Measurements from ENCODE around the gene REELD1.

REELD1 gene

DNA sequence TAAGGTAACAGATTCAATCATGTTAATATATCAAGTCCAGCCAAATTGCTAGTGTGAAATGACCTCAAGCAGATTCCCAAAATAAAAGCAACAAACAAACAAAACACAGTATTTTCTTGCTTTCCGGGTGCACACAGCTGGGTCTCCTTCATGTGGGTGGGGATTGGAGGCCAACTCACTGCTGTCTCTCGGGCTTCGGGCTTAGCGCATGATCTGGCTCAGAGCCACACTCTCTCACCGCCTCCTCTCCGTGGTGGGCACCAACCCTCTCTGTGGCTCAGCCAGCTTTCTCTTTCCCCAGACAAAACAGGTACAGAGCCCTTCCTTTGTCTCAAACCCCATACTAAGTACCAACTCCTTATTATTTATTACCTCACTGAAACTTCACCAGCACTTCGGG is 2.9 kb upstream of the REELD1 start:
- intact Hi-C loops (cut with DNase I) = no loop called here
- DNase-seq = peak in 1 of 42 donors; percentile 44

DNA sequence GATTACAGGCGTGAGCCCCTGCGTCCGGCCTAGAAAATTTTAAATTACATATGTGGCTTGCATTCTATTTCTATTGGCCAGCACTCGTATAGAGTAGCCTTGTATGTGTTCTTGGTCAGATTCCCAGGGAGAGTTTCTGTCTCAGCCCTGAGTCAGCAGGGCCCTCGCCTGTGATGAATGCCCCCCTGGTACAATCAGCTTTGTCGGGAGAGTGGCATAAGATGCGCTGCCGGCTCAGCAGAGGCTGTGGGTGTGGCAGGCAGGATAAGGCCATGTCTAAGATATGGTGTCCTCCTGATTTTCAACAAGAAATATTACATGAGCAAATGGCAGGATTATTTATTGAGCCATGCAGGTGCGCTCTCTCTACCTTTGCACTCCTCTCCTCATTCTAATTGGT is 1.6 kb upstream of the REELD1 start:
- no peak for DNase-seq
- intact Hi-C loops (cut with DNase I) = no loop called here

DNA sequence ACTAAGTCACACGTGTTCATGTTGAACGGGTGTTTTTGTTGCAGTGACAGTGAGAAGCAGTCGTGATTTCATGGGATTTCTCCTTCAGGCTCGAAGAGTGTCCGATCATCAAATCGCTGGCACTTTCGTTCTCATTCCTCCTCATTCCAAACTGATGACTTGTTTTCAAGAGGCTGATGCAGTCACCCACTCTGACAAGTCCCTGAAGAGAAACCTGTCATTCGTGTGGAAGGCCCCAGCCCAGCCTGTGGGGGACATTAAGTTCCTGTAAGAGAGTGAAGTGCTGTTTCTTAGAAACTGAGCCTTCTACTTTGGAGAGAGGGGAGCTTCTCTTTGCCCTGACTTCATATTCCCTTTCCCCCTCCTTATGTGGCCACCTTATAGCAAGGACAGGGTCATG is 8.0 kb downstream of the REELD1 start:
- intact Hi-C loops (cut with DNase I) = no loop called here
- DNase-seq = no peak

DNA sequence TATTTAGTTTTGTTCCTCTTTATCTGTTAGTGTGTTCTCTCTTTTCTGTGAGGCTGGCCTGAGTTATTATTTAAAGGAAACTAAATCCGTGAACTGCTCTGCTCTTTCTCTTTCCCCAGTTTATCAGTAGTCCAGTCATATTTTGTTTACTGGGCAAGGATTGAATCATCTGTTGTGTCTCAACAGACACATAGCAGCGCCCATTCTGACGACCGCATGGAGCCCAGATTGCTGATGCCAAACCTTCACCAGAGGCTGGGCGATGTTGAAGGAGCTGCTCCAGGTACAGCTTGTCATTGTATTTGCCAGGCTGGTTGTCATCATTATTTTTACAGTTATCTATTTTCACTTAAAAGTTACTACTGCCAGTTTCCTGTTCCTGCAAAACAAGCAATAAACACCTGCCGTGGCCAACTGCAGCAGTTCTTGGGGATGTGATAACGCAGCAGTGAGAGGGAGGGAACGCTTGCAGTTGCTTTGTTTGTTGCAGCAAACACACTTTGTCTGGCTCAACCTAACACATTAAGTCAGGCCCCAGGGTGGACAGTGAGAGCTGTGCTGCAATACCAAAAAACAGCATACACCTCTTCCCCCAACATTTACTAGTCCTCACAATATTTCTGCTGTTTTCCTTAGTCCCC is 10.1 kb downstream of the REELD1 start:
- peak in 2 of 42 donors; percentile 11 to 31 for DNase-seq

DNA sequence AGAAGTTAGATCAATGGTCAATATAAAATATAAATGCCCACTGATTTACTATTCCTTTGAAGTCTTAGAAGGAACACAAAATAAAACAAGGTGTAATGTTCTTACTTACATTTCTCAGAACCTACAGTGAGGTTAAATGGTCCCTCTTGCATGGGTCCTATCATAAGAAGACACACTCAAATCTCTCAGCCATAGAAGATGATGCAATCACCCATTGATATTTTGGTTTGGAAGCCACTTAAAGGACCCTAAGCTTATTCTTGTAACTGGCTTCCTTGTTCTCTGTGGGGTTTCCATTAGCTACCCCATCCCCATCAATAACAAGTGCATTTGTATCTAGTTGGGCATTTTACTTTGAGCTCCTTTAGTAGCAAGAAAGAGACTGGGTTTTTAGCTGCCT is 15.1 kb downstream of the REELD1 start:
- no peak for DNase-seq
- intact Hi-C loops (cut with DNase I) = no loop called here

More for the DNA sequence above, 10.1 kb downstream of the REELD1 start:
- intact Hi-C loops (cut with DNase I) = no loop called here

GRCh38 chr4:146232131-146232722 is 17.9 kb downstream of the REELD1 start:
- no peak for DNase-seq
- intact Hi-C loops (cut with DNase I) = no loop called here

- intact Hi-C loops (cut with DNase I) = no loop called here
- DNase-seq = no peak
These were observed 21.4 kb downstream of the REELD1 start for GRCh38 chr4:146235654-146236177.

DNA sequence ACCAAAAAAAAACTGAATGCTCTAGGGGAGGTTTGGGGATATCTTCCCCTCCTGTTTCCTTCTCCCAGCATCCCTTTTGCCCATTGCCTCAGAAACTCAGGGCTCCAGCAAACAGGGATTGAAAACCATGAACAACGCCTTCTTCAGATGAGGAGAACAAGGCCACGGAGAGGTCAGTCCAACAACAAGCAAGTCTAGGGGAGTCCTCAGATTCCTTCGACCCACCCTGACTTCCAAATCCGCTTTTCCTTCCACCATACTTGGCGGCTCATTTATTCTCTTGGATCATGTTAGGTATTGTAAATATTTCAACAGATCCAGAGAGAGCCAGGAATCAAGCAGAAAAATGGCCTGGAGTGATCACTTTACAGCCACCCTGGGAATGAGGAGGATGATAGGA is 21.9 kb downstream of the REELD1 start:
- DNase-seq = no peak
- intact Hi-C loops (cut with DNase I) = no loop called here

DNA sequence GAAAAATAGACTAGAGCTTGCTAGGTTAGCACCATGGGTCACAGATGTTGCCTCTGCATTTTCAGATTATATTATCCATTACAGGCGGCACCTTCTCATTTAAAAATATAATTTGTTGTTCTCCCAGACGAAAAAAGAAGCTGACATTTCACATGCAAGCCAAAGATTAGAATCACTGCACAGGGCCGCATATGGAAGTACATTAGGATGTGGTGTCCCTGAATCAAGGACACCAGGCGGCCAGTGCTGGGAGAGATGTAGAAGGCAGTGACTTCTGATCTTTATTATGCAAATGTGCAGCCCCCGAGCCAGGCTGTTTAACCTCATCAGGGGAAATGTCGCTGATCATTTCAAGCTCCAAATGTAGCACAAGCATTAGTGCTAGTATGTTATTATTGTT is 22.8 kb downstream of the REELD1 start:
- DNase-seq = no peak
- intact Hi-C loops (cut with DNase I) = no loop called here

- intact Hi-C loops (cut with DNase I) = no loop called here
These were observed 23.8 kb downstream of the REELD1 start for GRCh38 chr4:146238107-146238506.

DNA sequence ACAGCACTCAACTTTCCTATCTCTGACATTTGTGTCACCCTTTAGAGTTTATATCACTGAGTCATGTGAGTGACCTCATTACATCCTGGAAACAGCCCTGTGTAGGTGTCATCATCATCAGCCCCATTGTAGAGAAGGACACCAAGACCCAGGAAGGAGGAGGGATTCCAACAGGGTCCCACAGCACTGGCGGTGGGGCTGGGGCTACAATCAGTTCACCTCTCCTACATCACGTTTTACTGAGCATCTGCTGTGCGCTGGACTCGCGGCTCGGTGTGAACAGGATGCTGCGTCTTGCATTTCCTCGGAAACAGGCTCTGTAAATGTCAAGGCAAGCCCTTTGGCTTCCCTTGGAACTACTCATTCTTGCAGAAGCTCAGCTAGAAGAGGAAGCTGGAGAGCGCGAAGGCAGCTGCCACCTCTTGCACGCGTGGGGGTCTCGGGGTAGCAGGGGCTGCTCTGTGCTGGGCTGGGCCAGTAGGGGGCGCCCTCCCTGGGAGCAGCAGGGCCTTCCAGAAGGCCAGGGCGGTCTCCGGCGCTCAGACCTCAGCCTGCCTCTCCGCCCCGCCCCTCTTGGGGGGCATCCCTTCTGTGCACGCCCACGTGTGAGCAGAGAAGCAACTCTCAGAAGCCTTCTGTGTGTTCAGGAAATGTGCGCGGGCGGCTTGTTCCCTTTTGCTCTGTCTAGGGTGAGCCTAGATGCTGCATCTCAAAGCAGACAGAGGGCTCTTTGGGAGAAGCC is 29.0 kb downstream of the REELD1 start:
- peak; percentile 42 to 92 (median 76) for DNase-seq
- intact Hi-C loops (cut with DNase I) = no loop called here

More at GRCh38 chr4:146238107-146238506, 23.8 kb downstream of the REELD1 start:
- DNase-seq = no peak

DNA sequence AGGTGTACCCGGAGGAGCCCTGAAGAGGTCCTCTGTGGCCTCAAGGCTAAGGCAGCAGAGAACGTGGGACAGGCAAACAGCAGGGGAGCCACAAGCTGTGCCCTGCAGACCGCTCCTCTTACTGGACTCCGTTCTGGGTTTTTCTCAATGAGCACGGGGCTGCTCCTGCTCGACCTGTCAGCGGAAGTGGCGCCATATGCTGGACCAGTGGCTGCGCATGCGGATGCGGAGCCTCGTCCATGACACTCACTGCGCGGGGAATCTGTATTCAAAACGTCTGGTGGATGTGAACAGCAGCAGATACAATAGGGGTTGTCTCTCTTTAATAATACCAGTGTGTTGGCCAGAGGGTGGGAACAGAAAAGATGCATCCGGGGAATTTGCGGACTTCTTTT is 29.5 kb downstream of the REELD1 start:
- intact Hi-C loops (cut with DNase I) = no loop called here
- DNase-seq = no peak

DNA sequence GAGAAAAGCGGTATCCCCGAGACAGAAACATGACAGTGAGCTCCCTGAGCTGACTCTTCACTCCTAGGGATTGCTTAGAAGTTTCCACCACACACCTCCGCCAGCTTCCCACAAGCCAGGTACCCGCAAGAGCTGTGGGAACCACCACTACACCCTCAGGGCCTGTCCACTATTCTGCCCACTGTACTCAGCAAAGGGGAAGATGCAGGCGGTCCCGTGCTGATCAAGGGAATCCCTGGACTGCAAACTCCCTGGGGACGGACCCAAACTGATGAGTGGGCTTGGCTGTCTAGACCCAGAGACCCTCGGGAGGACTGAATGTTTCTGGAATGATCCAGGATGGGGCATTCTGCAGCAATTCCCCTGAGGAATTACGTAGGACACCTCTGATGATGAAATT is 30.2 kb downstream of the REELD1 start:
- DNase-seq = no peak
- intact Hi-C loops (cut with DNase I) = no loop called here

DNA sequence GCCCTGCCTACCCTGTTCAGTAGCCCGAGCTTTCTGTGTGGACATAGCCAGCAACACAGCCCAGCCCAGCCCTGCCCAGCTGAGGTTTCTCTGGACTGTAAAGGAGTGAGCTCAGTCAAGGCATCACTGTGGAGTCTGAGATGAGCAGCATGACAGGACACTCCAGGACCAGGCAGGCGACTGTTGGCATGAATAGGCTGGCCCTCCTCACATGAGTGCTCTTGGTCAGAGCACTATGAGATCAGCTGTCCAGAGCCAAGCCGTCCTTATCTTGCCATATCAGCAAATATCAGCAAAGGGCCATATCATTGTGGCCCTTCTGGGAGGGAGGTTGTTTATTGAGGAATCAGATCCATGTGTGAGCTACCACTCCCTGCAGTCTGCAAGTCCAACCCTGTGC is 30.9 kb downstream of the REELD1 start:
- DNase-seq = no peak
- intact Hi-C loops (cut with DNase I) = no loop called here

- no peak for DNase-seq
- intact Hi-C loops (cut with DNase I) = no loop called here
These were observed 31.5 kb downstream of the REELD1 start for GRCh38 chr4:146245850-146246249.

DNA sequence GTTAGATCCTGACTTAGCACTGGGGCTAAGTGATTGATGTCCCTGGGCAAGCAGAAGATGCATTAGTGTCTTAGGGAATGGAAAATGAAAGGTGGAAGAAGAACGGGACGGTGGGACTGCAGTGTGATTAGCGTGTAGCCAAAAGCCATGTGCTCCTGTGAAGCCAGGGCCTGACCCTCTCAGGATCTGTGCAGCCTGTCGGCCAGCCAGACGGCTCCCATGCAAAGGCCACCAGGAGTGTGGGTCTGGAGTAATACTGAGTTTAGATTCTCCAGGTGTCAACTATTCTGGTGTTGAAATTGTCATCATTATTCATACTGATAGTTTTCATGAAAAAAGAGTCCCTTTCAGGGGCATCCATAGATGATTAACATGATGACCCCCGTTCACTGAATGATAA is 32.0 kb downstream of the REELD1 start:
- DNase-seq = no peak
- intact Hi-C loops (cut with DNase I) = no loop called here

GRCh38 chr4:146247356-146247755 is 33.0 kb downstream of the REELD1 start:
- intact Hi-C loops (cut with DNase I) = no loop called here

DNA sequence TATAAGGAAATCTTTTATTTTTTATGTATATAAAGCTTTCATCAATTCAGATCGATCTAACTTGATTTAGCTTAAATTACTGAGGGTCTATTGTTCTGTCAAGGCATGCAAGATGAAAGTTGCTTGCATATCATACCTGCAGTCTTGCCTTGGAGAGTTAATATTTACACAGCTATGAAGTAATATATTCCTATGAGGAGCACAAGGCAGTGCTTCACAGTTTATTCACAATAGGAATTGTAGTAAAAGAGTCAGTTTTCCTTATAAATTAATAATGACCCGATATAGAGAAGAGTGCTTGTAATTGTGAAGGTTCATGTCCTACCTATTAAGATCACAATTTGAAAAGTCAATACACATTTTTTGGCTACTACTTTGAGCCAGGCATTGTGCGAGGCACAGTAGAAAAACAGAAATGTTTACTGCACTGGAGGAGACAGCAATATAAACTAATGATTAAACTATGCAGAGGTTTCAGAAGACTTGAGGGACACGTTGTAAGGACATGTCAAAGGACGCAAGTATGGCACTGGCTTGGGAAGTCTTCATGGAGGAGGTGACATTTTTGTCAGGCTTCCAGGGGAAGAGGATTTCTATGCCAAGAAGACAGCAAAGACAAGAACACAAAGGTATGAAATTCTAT is 38.8 kb downstream of the REELD1 start:
- intact Hi-C loops (cut with DNase I) = no loop called here
- DNase-seq = no peak

More at GRCh38 chr4:146247356-146247755, 33.0 kb downstream of the REELD1 start:
- DNase-seq = peak in 14 of 42 donors; percentile 19 to 73 (median 45)

DNA sequence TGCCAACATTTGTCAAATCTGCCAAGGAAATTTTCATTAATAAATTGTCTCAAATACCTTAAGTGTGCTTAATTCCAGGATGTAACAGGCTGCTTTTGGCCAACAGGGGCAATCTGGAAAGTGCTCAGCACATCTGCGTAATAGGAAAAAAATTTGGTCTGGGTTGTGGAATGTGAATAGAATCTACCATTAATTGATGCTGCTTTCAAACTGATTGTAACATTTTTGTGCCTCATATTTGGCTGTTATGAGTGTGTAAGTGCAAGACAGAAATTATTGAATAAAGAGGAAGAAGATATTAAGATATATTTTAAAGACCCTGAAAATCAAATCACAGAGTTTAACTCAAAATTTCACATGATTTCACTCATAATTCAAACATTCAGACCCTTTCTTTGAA is 41.1 kb downstream of the REELD1 start:
- intact Hi-C loops (cut with DNase I) = no loop called here
- no peak for DNase-seq

DNA sequence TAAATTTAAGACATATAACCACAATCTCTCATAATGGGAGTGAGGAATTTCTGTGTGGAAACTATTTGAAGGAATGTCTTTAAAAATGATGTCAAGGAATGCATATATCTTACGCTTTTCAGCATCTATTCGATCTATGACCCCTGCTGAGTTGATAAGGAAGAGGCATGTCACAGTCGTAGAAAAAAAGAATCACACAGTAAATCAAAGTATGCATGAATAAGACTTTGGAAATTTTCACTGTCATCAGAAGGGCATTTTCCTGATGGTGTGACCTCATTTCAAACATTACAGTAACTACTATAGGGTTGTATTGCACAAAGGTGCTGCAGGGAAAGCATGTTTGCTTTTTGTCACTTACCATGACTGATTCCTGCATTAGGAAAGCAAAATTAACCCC is 41.5 kb downstream of the REELD1 start:
- intact Hi-C loops (cut with DNase I) = no loop called here

More for the DNA sequence above, 41.5 kb downstream of the REELD1 start:
- no peak for DNase-seq

Measured in head of caudate nucleus (tissue), 42 donors.